IgD-negative memory B cell (primary cell): Measurements from ENCODE around the gene FAAH2. TPM values are rescaled to one million over a fixed set of nuclear protein-coding genes. Genes with fewer than 3 reads are reported as not detected.

Source experiments
- H3K27ac Mint-ChIP-seq, 3 donors: one replicate each; pipeline ENCODE4 v1.8.0; 2020 to 2022; ENCODE audit warnings: mild to moderate bottlenecking in 3 of 3, mixed read lengths in 3 of 3, moderate library complexity in 1 of 3
- H3K27me3 Mint-ChIP-seq: one replicate; pipeline ENCODE4 v1.8.0; 2021; ENCODE audit warnings: mixed read lengths
- H3K36me3 Mint-ChIP-seq: one replicate; pipeline ENCODE4 v1.8.0; 2020; ENCODE audit warnings: mild to moderate bottlenecking, mixed read lengths
- H3K4me1 Mint-ChIP-seq, 3 donors: one replicate each; pipeline ENCODE4 v1.8.0; 2020 to 2022; ENCODE audit warnings: mixed read lengths in 3 of 3, mild to moderate bottlenecking in 1 of 3
- H3K4me3 Mint-ChIP-seq, 4 donors: one replicate each; pipeline ENCODE4 v1.8.0; 2020 to 2022; ENCODE audit warnings: mild to moderate bottlenecking in 4 of 4, mixed read lengths in 4 of 4, moderate library complexity in 3 of 4
- H3K9me3 Mint-ChIP-seq, 3 donors: one replicate each; pipeline ENCODE4 v1.8.0; 2020 to 2021; ENCODE audit warnings: mixed read lengths in 3 of 3, mild to moderate bottlenecking in 1 of 3
- polyA plus RNA-seq: library from polyadenylated mRNA; unstranded; fragments of 300-500 nt; fragmentation: Illumina TruSeq; gene quantifications from one replicate; pipeline ENCODE4 v1.2.3, GENCODE V29; 2021

FAAH2 gene
- polyA plus RNA-seq, 1 donor from 2014 or later, result 3.6 TPM

DNA sequence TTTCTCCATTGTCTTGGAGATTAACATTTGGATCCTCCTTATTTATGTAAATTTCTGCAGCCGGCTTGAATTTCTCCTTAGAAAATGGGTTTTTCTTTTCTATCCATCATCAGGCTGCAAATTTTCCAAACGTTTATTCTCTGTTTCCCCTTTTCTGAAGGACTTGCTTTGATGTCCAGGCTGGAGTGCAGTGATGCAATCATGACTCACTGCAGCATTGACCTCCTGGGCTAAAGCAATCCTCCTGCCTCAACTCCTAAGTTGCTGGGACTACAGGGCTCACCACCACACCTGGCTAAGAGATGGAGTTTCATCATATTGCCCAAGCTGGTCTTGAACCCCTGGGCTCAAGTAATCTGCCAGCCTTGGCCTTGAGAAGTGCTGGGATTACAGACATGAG is 161.3 kb downstream of the FAAH2 start:
- Mint-ChIP-seq H3K27me3 (peaks cover 2% of the 10 kb centered on the region), H3K27ac (no peak overlapping the region), H3K9me3 (no peaks in the 10 kb centered on the region), H3K36me3 (peaks cover 5% of the 10 kb centered on the region), H3K4me3 (no peak overlapping the region), H3K4me1 (no peaks in the 10 kb centered on the region)

DNA sequence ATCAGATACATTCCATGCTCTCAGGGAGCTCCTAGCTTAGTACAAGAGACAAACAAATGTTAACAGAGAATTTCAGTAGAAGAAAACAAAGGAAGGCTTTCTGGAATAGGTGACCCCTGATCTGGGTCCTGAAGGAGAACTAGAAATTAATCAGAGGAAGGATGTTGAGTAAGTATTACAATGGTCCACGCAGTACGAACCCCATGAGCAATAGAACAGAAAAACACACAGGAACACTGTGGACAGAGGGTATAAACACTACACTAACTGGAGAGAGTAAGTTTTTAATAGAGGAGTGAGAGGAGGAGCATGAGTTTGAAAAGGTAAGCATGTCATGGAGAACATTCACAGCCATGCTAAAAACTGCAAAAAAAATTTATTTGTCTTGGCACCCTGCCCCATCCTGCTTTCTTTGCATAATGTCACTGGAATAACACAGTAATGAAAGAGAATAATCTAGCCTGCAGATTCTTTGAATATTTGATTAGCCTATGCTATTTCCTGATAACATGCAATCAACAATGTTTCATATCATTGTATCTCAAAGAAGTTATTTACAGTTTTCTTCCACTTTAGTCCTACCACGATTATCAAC is 165.0 kb downstream of the FAAH2 start:
- H3K4me3 Mint-ChIP-seq, result no peak overlapping the region
- peaks cover 0 to 3% (median 0%) of the 10 kb centered on the region in 3 donors for H3K9me3 Mint-ChIP-seq
- peaks cover 2% of the 10 kb centered on the region for H3K27me3 Mint-ChIP-seq
- no peaks in the 10 kb centered on the region for H3K36me3 Mint-ChIP-seq
- no peaks in the 10 kb centered on the region for H3K4me1 Mint-ChIP-seq
- peak overlapping the region in 1 of 3 donors; percentile 13 for H3K27ac Mint-ChIP-seq

- Mint-ChIP-seq H3K9me3 (peaks cover 0 to 3% (median 2%) of the 10 kb centered on the region in 3 donors), H3K4me3 (no peak overlapping the region), H3K4me1 (no peaks in the 10 kb centered on the region), H3K36me3 (no peaks in the 10 kb centered on the region), H3K27me3 (peaks cover 2% of the 10 kb centered on the region), H3K27ac (no peak overlapping the region)
Observed at GRCh38 chrX:57453901-57454300, 167.4 kb downstream of the FAAH2 start.

DNA sequence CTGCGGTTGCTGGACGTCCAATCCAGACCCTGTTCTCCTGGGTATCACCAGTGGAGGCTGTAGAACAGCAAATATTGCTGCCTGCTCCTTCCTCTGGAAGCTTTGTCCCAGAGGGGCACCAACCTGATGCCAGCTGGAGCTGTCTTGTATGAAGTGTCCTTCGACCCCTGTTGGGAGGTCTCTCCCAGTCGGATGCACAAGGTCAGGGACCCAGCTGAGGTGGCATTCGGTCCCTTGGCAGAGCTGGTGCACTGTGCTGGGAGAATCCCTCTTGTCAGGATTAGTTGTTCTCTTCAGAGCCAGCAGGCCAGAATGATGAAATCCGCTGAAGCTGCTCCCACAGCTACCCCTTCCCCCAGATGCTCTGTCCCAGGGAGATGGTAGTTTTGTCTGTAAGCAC is 195.0 kb downstream of the FAAH2 start:
- H3K9me3 Mint-ChIP-seq, result peaks cover 0 to 12% (median 4%) of the 10 kb centered on the region in 3 donors
- peaks cover 3% of the 10 kb centered on the region for H3K36me3 Mint-ChIP-seq
- no peak overlapping the region for H3K27ac Mint-ChIP-seq
- H3K4me1 Mint-ChIP-seq, result no peaks in the 10 kb centered on the region
- H3K27me3 Mint-ChIP-seq, result no peaks in the 10 kb centered on the region
- H3K4me3 Mint-ChIP-seq, result peak overlapping the region in 1 of 4 donors; percentile 27

- H3K4me3 Mint-ChIP-seq, result no peak overlapping the region
- peak overlapping the region in 1 of 3 donors; percentile 60 for H3K27ac Mint-ChIP-seq
- H3K27me3 Mint-ChIP-seq, result peaks cover 5% of the 10 kb centered on the region
- H3K4me1 Mint-ChIP-seq, result no peaks in the 10 kb centered on the region
- H3K36me3 Mint-ChIP-seq, result no peaks in the 10 kb centered on the region
- no peaks in the 10 kb centered on the region for H3K9me3 Mint-ChIP-seq
Observed at GRCh38 chrX:57516491-57516890, 230.0 kb downstream of the FAAH2 start.

- Mint-ChIP-seq H3K4me1 (no peaks in the 10 kb centered on the region), H3K27me3 (peaks cover 5% of the 10 kb centered on the region), H3K4me3 (no peak overlapping the region), H3K36me3 (no peaks in the 10 kb centered on the region), H3K9me3 (no peaks in the 10 kb centered on the region), H3K27ac (no peak overlapping the region)
Observed at GRCh38 chrX:57519578-57520118, 233.1 kb downstream of the FAAH2 start.

DNA sequence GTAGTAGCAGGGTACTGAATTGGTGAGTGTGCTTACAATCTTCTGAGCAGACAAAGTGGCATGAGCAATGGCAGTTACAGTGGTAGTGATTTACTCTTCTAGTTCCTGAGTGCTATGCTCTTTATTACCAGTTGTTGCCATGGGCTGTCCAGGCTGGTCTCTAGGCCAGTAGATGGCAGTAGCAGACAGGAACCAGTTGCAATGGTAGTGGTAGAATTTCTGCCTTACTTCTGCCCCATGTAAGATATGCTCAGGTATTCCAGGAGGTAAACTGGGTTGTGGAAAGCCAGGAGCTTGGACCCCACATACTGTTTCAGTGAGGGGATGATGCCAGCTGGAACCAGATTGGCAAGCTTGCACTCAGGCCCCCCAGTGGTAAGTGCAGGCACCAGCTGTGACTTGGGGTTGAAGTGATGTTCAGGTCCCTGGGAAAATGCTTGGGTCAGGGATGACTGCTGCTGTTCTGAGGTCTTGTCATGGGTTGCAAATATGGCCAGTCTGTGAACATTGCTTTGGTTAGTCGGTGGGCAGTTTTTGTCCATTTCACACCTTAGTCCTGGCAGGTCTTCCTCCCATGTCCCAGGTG is 242.3 kb downstream of the FAAH2 start:
- Mint-ChIP-seq H3K4me1 (no peaks in the 10 kb centered on the region), H3K9me3 (peaks cover 0 to 4% (median 1%) of the 10 kb centered on the region in 3 donors), H3K36me3 (no peaks in the 10 kb centered on the region)

More for the DNA sequence above, 242.3 kb downstream of the FAAH2 start:
- Mint-ChIP-seq H3K27me3 (peaks cover 5% of the 10 kb centered on the region), H3K4me3 (no peak overlapping the region), H3K27ac (no peak overlapping the region)

Other genes starting within 250 kb of the FAAH2 start
- gene SPIN2B, start 165.2 kb upstream of the FAAH2 start, polyA plus RNA-seq, result 17.3 TPM
- gene SPIN2A, start 149.3 kb upstream of the FAAH2 start, polyA plus RNA-seq, result not detected